K562 (cell line): ENCODE results near the gene TRAF5. TPM values are rescaled to one million over a fixed set of nuclear protein-coding genes. Genes with fewer than 3 reads are reported as not detected.

Experiments used
- ATAC-seq: fragments of 200-7000 bp; cut with Tn5 transposase; 3 replicates; pipeline ENCODE4 v1.9.1; 2020; ENCODE audit warnings: moderate library complexity
- BruUV-seq: library from RNA; stranded (reverse); fragments of 400-500 nt; replicated peaks from 2 replicates; lab custom pipeline; 2021; lab: Mats Ljungman, UMichigan
- CTCF ChIA-PET: fragments of 300-600 bp; formaldehyde crosslinking; extraction: SDS; loops from one replicate; lab custom pipeline; 2021; ENCODE audit warnings: low intra/inter-chr PET ratio; lab: Yijun Ruan, JAX
- POLR2A ChIA-PET: fragments of 300-600, 350-650 bp; sonication (Branson Sonifier 250); formaldehyde crosslinking; extraction: SDS; loops from one replicate; lab custom pipeline; 2021; ENCODE audit warnings: antibody characterized with exemption, inconsistent platforms; lab: Yijun Ruan, JAX
- DNase-seq, 4 experiments: peaks; one replicate each; pipeline versions ENCODE4 v3.0.0 to v3.0.0-alpha.2; 2011 to 2018; ENCODE audit warnings: low spot score in 3 of 4, mixed read lengths in 3 of 4; ENCODE audit errors: extremely low read depth in 1 of 4
- FAIRE-seq: peaks from 2 replicates; lab custom pipeline; 2011; peaks lifted over from hg19 to GRCh38; lab: Jason Lieb, UNC
- H2AFZ ChIP-seq: 2 replicates; pipeline ENCODE4 v1.6.0; 2011; ENCODE audit warnings: low read depth, low read length, control low read depth, inconsistent platforms
- H3K27ac ChIP-seq: fragments of 200-600 bp; 3 replicates; pipeline ENCODE4 v1.8.0; 2011; ENCODE audit warnings: low read depth, mild to moderate bottlenecking, control low read depth, inconsistent platforms, low read length, moderate library complexity, mixed read lengths; ENCODE audit errors: extremely low read depth
- H3K27me3 ChIP-seq, 2 experiments: fragments of 300-600 bp in 1 of 2; 2 replicates in 1 of 2; 3 replicates in 1 of 2; pipeline versions ENCODE4 v1.6.0 to v1.8.0; 2011; ENCODE audit warnings: inconsistent platforms in 2 of 2, low read length in 2 of 2, mild to moderate bottlenecking in 1 of 2, mixed read lengths in 1 of 2, moderate library complexity in 1 of 2; ENCODE audit not compliant: control insufficient read depth in 2 of 2, insufficient read depth in 2 of 2
- H3K36me3 ChIP-seq: fragments of 300-600 bp; 3 replicates; pipeline ENCODE4 v1.8.0; 2011; ENCODE audit warnings: mild to moderate bottlenecking, low read length, inconsistent platforms; ENCODE audit not compliant: control insufficient read depth, insufficient read depth
- H3K4me1 ChIP-seq, 2 experiments: fragments of 200-600 bp in 1 of 2; replicated peaks in 1 of 2; 2 replicates in 1 of 2; 3 replicates in 1 of 2; pipeline versions ENCODE4 v1.5.1 to v1.8.0; 2011; ENCODE audit warnings: inconsistent platforms in 2 of 2, low read length in 2 of 2, mild to moderate bottlenecking in 1 of 2, mixed read lengths in 1 of 2, moderate library complexity in 1 of 2; ENCODE audit not compliant: control insufficient read depth in 2 of 2, insufficient read depth in 2 of 2
- H3K4me2 ChIP-seq: 2 replicates; pipeline ENCODE4 v1.6.1; 2011; ENCODE audit warnings: low read length, control low read depth, inconsistent platforms, mixed read lengths; ENCODE audit not compliant: insufficient read depth
- H3K4me3 ChIP-seq: fragments of 200-600 bp; sonication (generic), shearing (Covaris generic); 2 replicates; pipeline ENCODE4 v1.5.1; 2016; ENCODE audit warnings: control low read depth, inconsistent platforms
- H3K79me2 ChIP-seq: fragments of 200-600 bp; 3 replicates; pipeline ENCODE4 v1.8.0; 2011; ENCODE audit warnings: low read length, inconsistent platforms; ENCODE audit not compliant: control insufficient read depth, insufficient read depth
- H3K9ac ChIP-seq, 2 experiments: 2 replicates each; pipeline versions ENCODE4 v1.6.0 to v1.6.1; 2011; ENCODE audit warnings: low read depth in 2 of 2, low read length in 2 of 2, control low read depth in 1 of 2, inconsistent platforms in 1 of 2, mild to moderate bottlenecking in 1 of 2, mixed read lengths in 1 of 2; ENCODE audit not compliant: insufficient read depth in 1 of 2
- H3K9me1 ChIP-seq: one replicate; pipeline ENCODE4 v1.6.0; 2011; ENCODE audit warnings: inconsistent platforms, mild to moderate bottlenecking, low read length, moderate library complexity; ENCODE audit not compliant: control insufficient read depth, insufficient read depth
- H3K9me3 ChIP-seq: replicated peaks from 2 replicates; pipeline ENCODE4 v1.5.1; 2011; ENCODE audit warnings: low read depth, low read length, inconsistent platforms; ENCODE audit not compliant: control insufficient read depth, insufficient read depth
- H4K20me1 ChIP-seq: replicated peaks from 2 replicates; pipeline ENCODE4 v1.6.1; 2011; ENCODE audit warnings: low read length, inconsistent platforms, mixed read lengths; ENCODE audit not compliant: control insufficient read depth, insufficient read depth
- CHCHD3 ChIP-seq: fragments of 250-450 bp; sonication (Bioruptor Pico); IDR thresholded peaks from 2 replicates; pipeline ENCODE4 v2.1.2; 2022; ENCODE audit warnings: mild to moderate bottlenecking
- CXXC5 ChIP-seq: fragments of 250-450 bp; sonication (Bioruptor Pico); IDR thresholded peaks from 2 replicates; pipeline ENCODE4 v1.8.0; 2022; ENCODE audit warnings: inconsistent platforms, mild to moderate bottlenecking, moderate library complexity
- E2F5 ChIP-seq: sonication (generic); formaldehyde crosslinking; IDR thresholded peaks from 2 replicates; pipeline ENCODE4 v1.8.0; 2022; ENCODE audit warnings: mild to moderate bottlenecking, missing genetic modification reagents
- KAT8 ChIP-seq: fragments of 450-650 bp; IDR thresholded peaks from 2 replicates; pipeline ENCODE4 v1.6.1; 2016; ENCODE audit warnings: low read depth, mild to moderate bottlenecking
- NFIC ChIP-seq: fragments of 450-650 bp; IDR thresholded peaks from 2 replicates; pipeline ENCODE4 v1.6.1; 2017; ENCODE audit warnings: mild to moderate bottlenecking, inconsistent platforms
- NFIX ChIP-seq: fragments of 250-450 bp; sonication (Bioruptor Pico); IDR thresholded peaks from 2 replicates; pipeline ENCODE4 v1.4.0; 2020; ENCODE audit warnings: low read depth, mild to moderate bottlenecking, moderate library complexity
- SAFB ChIP-seq: fragments of 200-400 bp; formaldehyde crosslinking; IDR thresholded peaks from 2 replicates; pipeline ENCODE4 v1.6.1; 2017; ENCODE audit warnings: low read depth, low read length, borderline replicate concordance
- SUPT5H ChIP-seq: fragments of 450-650 bp; IDR thresholded peaks from 2 replicates; pipeline ENCODE4 v1.6.1; 2016
- TBL1XR1 ChIP-seq, 2 experiments: IDR thresholded peaks; 2 replicates each; pipeline ENCODE4 v1.6.1; 2012; ENCODE audit warnings: improper control_type of control experiment in 2 of 2, low read length in 2 of 2, mild to moderate bottlenecking in 1 of 2
- ZNF311 ChIP-seq: fragments of 250-450 bp; sonication (Bioruptor Pico); IDR thresholded peaks from 2 replicates; pipeline ENCODE4 v1.4.0; 2020; ENCODE audit warnings: mild to moderate bottlenecking, moderate library complexity
- ZNF347 ChIP-seq: fragments of 450-650 bp; formaldehyde crosslinking; IDR thresholded peaks from 2 replicates; pipeline ENCODE4 v1.4.0; 2020; ENCODE audit warnings: low read depth, mild to moderate bottlenecking, moderate library complexity
- in situ Hi-C: fragments of 300-500 bp; cut with MboI; formaldehyde crosslinking; loops from 4 replicates; pipeline ENCODE4 v1.15.0; 2018; ENCODE audit warnings: inconsistent platforms, mixed read lengths
- intact Hi-C: fragments of 100-400 bp; cut with micrococcal nuclease; formaldehyde crosslinking; loops from 2 replicates; pipeline ENCODE4 v1.14.2; 2022
- polyA plus RNA-seq, 8 experiments: library from polyadenylated mRNA; depleted of rRNA in 4 of 8; stranded (reverse) in 5 of 8; unstranded in 3 of 8; fragments of >200 nt; fragmentation: Nextera tagmentation in 2 of 8; fragmentation: Illumina TruSeq in 1 of 8; extraction: Ambion mirVana in 2 of 8; extraction: Trizol in 1 of 8; gene quantifications; 2 replicates each; pipeline versions ENCODE4 v1.2.1 to v1.2.3, GENCODE V29; 2011 to 2014; ENCODE audit warnings: inconsistent platforms in 1 of 8, missing spikeins in 1 of 8
- total RNA-seq, 7 experiments: library from RNA; depleted of rRNA in 6 of 7; stranded (reverse); fragments of >200 nt in 6 of 7; fragmentation: Illumina TruSeq in 2 of 7; extraction: Trizol in 2 of 7; gene quantifications; 2 replicates each; pipeline versions ENCODE4 v1.2.1 to v1.2.3, GENCODE V29; 2011 to 2021; ENCODE audit warnings: low replicate concordance in 1 of 7

TRAF5 gene
- total and polyA plus RNA-seq, 9 of the 15 experiments (the other 6 are each of a cell fraction or from before 2014, with no cell fraction given): 2.0 to 9.3 (median 5.3) TPM

- no peak for TF ChIP-seq E2F5 (CRISPR knock-in tag)
- TF ChIP-seq ZNF311 (CRISPR knock-in tag): no peak
- no peak for TF ChIP-seq CHCHD3
These were observed 20.6 kb downstream of the TRAF5 start (continued) for GRCh38 chr1:211347077-211347844.

DNA sequence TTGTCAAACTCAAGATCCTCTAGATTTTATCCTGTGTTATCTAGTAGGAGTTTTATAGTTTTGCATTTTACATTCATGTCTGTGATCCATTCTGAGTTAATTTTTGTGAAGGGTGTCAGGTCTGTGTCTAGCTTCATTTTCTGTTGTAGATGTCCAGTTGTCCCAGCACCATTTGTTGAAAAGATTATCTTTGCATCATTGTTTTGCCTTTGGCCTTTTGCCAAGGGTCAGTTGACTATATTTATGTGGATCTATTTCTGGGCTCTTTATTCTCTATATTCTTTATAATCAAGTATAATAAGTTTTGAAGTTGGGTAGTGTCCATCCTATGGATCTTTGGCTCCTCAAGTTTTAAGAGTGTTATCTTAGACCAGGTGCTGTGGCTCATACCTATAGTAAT, 21.9 kb downstream of the TRAF5 start:
- Histone ChIP-seq H4K20me1 (no peaks in the 10 kb centered on the region), H3K79me2 (no peaks in the 10 kb centered on the region), H3K4me2 (no peak overlapping the region), H2AFZ (no peak overlapping the region), H3K27me3 (no peaks in the 10 kb centered on the region), H3K4me1 (peaks cover 0 to 12% of the 10 kb centered on the region in 2 experiments; a peak in 3 of 5 replicates), H3K36me3 (no peaks in the 10 kb centered on the region), H3K4me3 (no peak overlapping the region), H3K9ac (no peak overlapping the region), H3K9me1 (no peaks in the 10 kb centered on the region), H3K27ac (no peak overlapping the region), H3K9me3 (0 out of 2 replicates have a peak, but pooled peaks cover 5% of the 10 kb centered on the region)
- no peak for DNase-seq
- in situ Hi-C loops: no loop called here
- no peak for ATAC-seq
- 0 out of 2 replicates have a peak, but pooled peaks have one; percentile 17 for TF ChIP-seq CXXC5 (CRISPR knock-in tag)
- TF ChIP-seq SUPT5H: no peak
- no peak for TF ChIP-seq KAT8
- TF ChIP-seq NFIX (CRISPR knock-in tag): peak; percentile 57; the same call in 1 of the 2 replicates
- no peak for TF ChIP-seq ZNF347
- TF ChIP-seq SAFB: no peak
- no peak for TF ChIP-seq TBL1XR1 (IDR thresholded peaks at IDR 0.05; ENCODE audit: low read length in 2 of 2)
- TF ChIP-seq NFIC: peak; percentile 85
- POLR2A ChIA-PET: interaction anchor here (1.1 to 2.0 kb wide), 3 partner anchors 11 to 34 kb away, joined by 3 to 13 read pairs (median 4); no protein-coding TSS in a partner anchor
- no TSS peak for BruUV-seq
- CTCF ChIA-PET: no interaction called here
- FAIRE-seq: no peak
- intact Hi-C loops: no loop called here
